ENCODE measurements around the gene MUC21.
A peak's percentile ranks its signal among the peaks of the same experiment; 100 is the strongest.

Gene MUC21

DNA sequence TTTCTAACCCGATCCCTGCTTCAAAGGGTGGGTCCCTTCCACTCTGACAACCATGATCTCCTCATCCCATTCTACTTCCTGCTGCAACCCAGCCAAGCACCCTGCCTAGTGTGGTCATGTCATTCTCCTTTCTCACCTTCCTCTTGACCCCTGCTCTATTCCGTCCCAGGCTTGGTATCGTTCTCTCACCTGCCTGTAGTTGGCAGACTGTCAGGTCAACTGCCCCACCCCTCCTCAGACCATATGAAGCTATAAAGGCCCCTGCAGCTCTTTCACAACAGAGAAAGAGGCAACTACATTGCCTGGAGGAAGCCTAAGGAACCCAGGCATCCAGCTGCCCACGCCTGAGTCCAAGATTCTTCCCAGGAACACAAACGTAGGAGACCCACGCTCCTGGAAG, at the start of gene MUC21:
Gene MUC21 (plus strand): TSS at position 280 of the 400 bp plus-strand sequence. CDS start 241 bp downstream, outside the sequence.
- no peak for DNase-seq (ENCODE audit: low read depth, low spot score)

DNA sequence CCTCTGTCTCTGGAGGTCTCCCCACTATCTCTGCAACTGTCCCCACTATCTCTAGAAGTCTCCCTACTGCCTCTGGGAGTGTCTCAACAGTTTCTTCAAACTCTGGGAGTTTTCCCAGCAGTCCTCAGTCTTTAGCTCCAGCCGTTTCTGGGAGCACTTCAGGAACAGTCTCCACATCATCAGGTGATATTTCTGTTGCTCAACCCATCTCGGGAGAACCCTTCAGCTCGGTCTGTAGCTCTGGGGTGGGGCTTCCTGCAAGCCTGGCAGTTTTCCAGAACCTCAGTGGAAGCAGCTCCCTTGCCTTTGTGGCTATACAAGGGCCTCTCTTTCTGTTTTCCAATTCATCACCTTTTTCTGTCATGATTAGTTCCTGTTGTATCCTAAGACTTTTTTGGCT, 48.5 kb upstream of the MUC21 start:
- no peak for DNase-seq (ENCODE audit: low read depth, low spot score)

DNA sequence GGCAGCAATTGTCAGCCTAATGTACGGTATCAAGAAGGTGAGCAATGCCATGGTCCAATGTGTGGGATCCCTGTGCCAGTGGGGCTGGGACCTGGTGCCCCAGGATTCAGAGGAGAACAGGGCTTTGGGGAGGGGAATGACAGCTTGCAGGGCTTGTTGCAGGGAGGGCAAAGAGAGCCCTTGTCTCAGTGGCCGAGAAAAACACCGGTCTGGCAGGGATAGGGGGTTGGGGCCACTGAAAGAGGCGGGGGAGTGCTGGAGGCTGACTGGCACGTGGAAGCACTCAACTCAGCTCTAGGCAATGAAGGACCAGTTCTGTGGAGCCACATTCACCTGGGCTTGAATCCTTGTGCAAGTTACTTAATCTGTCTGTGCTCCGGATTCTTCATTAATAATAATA, 46.3 kb upstream of the MUC21 start:
- no peak for DNase-seq (ENCODE audit: low read depth, low spot score)

DNA sequence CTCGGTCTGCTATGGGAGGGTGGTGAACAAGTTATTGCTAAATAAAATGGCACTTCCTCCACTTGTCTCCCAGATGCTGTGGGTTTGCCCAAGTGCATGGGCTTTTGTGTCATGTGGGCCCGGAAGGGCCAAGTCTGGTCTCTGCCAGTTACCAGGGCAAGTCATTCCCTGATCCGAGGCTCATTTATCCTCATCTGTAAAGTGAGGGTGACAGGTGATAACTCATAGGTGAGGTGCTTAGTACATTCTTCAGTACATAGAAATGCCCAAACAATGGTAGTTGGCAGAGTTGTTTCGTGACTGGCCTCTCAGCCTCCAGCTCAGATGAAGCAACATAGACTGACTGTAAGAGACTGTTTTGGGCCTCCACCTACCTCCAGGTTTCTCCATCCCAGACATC, 44.8 kb upstream of the MUC21 start:
- DNase-seq (ENCODE audit: low read depth, low spot score) = no peak

DNA sequence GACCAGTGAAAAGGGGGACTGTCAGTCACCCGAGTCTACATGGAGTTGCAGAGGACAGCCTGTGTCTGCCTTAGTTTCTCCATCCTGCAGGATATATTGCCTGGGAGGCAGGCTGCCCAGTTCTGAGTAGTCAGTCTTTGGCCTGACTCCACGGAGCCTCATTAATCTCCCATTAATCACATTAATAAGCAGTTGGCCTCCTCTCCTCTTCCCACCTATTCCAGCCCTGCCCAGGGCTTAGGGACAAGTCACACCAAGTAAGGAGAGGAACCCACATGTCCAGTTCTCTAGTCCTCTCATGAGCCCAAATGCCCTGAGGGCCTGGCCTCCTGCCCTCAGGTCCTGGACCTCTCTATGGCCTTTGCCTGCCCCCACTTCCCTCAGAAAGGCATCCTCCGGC, 44.0 kb upstream of the MUC21 start:
- DNase-seq (ENCODE audit: low read depth, low spot score) = no peak

DNA sequence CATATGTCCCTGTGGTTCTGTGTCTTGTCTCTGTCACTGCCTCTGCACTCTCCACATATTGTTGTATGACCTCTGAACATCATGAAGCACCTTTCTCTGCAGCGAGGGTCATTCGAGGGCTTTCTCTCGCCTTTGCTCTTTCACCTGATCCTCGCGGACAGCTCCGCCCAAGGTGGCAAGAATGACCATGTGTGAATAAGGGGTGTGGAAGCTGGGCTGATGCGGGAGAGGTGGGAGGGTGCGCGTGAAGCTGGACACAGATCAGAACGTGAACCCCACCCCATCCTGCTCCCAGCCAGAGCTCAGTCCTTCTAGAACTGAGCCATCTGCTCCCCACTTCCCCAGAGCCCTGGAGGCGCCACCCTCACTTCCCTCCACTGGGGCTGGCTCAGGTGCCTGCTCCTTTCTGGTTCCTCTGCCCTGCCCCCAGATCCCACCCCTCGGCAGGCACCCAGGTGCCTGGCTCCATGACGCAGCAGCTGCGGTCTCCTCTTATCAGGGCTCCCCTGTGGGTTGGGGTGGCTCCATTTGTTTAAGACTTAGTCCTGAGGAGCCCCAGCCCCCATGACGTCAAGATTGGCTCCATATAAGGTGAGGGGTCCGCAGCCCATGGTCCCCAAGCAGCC, 43.0 kb upstream of the MUC21 start, which contains the start of gene MUCL3:
Gene MUCL3 (plus strand): TSS at position 613 of the 626 bp plus-strand sequence. CDS start 27 bp downstream, outside the sequence.
- DNase-seq (ENCODE audit: low read depth, low spot score) = no peak

DNA sequence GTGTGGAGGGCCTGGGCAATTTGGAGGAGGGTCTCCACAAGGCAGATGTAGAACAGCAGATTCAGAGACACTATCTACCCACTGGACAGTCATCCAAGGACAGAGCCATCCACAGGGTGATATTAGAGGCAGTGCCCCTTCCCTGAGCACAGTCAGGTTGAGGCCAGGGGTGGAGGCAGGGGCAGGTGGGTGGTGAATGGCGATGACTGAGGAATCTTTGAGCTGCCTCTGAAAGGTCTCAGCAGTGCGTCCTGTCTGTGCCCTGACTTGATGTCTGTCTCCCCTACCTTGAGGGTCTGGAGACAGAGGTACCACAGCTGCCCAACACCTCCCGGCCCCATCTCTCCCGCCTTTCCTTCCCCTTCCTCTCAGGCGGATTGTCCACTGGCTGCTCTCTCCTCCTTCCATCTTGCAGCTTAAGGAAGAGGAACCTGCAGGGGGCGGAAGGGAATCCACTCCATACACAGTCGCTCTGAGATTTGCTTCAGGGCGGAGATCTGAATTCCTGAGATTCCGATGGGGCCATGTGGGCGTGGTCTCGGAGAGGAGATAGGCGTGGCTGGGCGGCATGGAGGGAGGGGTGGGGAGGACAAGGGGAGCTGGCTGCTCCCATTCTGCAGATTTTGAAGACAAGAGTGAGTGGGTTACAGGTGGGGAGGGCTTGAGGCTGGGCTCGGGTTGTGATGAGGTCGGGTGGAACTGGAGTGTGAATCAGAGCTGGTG, 41.0 kb upstream of the MUC21 start:
- DNase-seq (ENCODE audit: low read depth, low spot score) = no peak

DNA sequence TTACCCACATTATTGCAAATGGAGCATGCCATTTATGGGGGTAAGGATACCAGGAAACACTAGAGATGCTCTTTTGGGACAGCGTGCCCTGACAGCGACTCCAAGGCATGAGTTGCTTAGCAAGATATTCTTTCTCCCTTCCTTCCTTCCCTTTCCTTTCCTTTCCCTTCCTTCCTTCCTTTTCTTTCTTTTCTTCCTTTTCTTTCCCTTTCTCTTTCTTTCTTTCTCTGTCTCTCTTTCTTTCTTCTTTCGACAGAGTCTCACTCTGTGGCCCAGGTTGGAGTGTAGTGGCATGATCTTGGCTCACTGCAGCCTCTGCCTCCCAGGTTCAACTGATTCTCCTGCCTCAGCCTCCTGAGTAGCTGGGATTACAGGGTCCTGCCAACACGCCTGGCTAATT, 39.5 kb upstream of the MUC21 start:
- DNase-seq (ENCODE audit: low read depth, low spot score) = no peak

DNA sequence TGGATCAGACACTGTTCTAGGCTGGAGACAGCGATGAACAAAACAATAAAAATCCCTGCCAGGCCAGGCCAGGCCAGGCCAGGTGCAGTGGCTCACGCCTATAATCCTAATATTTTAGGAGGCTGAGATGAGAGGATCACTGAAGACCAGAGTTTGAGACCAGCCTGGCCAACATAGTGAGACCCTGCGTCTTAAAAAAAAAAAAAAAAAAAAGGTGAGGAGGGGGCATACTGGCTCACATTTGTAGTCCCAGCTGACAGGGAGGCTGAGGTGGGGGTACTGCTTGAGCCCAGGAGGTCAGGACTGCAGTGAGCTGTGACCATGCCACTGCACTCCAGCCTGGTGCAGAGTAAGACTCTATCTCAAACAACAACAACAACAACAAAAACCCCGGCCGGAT, 38.2 kb upstream of the MUC21 start:
- DNase-seq (ENCODE audit: low read depth, low spot score) = no peak

DNA sequence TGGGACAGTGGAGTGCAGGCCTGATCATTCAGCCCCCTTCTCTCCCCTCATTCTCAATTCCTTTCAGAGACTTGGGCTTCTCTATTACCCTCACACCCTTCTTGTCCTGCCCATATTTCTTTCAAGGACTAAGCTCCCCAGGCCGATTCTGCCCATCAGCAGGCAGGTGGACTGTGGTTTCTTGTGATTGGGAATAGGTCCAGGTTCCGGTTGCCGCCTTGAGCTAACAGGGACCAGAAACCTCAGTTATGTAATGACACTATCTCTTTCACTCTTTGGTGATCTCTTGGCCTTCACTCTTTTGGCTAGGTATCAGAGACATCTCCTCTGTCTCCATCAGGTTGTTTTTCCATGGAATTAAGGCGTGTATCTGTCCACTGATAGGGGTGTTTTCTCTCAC, 36.3 kb upstream of the MUC21 start:
- DNase-seq (ENCODE audit: low read depth, low spot score) = no peak

DNA sequence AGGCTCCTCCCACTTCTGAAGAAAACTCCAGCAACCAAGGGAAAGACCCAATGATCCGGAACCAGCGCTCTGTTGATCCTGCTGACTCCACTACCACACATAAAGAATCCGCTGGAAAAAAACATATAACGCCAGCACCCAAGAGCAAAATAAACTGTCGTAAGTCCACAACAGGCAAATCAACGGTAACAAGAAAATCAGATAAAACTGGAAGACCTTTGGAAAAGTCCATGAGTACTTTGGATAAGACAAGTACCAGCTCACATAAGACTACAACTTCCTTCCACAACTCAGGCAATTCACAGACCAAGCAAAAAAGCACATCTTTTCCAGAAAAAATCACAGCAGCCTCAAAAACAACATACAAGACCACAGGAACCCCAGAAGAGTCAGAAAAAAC, 34.7 kb upstream of the MUC21 start:
- DNase-seq (ENCODE audit: low read depth, low spot score) = no peak

DNA sequence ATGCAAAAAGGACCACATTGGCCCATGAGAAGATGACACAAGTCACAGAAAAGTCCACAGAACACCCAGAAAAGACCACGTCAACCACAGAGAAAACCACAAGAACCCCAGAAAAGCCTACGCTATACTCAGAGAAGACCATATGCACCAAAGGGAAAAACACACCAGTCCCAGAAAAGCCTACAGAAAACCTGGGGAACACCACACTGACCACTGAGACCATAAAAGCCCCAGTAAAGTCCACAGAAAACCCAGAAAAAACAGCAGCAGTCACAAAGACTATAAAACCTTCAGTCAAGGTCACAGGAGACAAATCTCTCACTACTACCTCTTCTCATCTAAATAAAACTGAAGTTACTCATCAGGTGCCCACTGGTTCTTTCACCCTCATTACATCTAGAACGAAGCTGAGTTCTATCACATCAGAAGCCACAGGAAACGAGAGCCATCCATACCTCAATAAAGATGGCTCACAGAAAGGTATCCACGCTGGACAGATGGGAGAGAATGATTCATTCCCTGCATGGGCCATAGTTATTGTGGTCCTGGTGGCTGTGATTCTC, 31.5 kb upstream of the MUC21 start:
- no peak for DNase-seq (ENCODE audit: low read depth, low spot score)

DNA sequence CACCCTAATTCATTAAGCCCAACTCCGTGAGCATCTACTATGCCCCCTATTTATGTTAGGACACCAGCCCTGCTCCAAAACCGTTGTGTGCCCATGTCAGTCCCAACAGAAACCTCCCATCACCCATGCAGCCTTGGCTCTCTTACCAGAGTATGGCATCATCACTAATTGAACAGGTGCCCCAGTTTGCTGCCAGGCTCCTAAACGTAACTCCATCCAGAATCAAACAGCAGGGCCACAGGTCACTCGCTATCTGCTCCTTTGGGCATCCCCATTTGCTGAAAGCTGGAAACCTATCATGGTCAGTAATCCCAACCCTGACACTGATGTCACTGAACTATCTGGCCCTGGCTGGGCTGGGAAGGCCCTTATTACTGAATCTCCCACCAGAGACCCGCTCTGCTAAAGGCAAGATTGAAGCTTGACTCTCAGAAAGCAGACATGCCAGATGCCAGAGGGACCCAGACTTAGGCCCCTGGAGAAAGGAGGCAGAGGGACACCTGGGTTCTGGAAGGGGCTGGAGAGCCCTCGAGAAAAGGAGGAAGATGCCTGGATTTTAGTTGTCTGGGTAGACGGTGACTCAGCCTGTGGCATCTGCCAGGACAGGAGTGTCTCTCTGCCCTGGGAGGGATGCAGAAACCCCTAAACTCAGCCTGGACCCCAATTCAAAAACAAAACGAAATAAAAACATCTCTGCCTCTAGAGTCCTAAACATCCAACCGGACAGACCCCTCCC, 28.7 kb upstream of the MUC21 start:
- DNase-seq (ENCODE audit: low read depth, low spot score) = no peak

DNA sequence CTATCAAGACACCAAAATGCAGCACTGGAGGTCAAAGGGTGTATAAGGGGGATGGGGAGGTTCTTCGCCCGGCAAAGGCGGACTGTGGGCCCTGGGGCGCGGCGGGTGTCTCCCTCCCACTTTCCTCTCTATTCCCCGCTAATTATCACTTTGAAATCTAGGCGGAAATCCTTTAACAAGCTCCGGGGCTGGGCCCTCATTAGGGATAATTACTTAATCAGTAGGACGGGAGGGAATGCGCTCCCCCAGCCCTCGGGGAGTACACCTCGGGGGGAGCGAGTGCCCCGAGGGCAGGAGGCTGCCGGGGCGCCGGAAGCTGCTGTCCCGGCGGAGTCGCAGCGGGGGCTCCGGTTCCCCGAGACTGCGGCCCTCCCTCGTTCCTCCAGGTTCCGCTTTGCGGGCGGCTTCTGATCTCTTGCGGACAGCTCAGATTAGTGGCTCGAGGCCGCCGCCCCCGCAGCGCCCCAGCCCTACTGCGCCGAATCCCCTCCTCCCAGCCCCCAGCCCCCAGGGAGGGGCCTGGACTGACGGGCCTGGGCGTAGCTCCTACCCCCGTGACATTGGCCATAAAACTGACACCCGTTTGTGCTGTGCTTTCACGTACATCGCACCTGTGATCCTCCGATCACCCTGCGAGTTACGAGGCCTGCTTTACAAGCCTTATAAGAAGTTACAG, 28.0 kb upstream of the MUC21 start:
- no peak for DNase-seq (ENCODE audit: low read depth, low spot score)

DNA sequence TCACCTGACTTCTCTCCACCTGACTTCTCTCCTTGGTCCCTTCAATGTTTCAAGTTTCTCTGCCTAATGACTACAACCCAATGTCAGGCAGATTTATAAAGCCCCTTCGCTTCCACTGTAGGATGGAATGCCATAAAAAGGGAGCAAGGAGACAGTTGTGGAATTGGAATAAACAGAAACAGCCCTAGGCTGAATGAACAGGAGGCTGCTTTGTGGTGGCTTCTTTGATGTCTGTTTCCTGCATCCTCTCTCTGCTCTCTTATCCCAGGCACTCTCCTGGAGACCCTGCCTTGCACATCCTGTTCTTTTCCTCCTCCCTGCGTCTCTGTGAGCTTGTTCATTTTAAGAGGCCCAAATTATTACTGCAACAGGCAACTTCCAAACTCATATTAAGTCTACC, 25.8 kb upstream of the MUC21 start:
- no peak for DNase-seq (ENCODE audit: low read depth, low spot score)

DNA sequence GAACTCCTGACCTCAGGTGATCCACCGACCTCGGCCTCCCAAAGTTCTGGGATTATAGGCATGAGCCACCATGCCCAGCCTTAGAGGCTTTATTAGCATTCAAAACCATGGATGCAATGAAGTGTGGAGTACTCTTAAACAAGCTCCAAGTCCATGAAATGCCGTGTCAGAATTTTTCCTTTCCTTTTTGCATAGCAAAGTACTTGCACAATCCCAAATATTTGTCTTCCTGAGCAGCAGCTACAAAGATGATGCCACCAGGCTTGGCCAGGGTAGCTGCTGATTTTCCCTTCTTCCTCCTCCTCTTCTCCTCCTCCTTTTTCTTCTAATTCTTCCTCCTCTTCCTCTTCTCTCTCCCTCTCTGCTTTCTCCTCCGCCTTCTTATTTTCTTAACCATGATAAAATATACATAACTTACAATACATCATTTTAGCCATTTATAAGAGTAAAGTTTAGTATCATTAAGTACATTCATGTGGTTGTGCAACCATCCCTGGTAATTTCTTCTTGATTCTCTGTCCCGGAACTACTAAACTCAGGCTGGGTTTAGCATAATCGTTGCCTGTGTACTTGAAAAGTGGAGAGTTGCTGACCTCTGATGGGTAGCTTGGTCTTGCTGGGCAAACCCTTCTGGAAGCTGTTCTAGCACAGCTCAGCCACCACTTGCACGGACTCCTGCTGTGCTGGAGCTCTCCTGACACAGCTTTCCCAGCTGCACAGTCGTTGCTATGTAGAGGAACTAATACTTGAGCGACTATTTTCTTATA, 22.4 kb upstream of the MUC21 start:
- DNase-seq (ENCODE audit: low read depth, low spot score) = peak; percentile 20

DNA sequence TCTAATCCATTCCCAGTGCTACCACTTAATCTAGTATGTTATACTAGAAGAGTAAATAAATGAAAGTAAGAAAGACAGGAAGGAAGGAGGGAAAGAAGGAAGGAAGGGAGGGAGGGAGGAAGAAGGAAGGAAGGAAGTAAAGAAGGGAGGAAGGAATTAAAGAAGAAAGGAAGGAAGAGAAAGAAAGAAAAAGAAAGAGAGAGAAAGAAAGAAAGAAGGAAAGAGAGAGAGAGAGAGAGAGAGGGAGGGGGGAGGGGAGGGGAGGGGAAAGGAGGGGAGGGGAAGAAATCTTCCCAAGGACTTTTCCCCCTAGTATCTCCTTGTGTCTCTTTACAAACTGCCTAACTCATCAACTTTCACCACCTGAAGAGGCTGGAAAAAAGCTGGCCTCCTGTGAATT, 20.8 kb upstream of the MUC21 start:
- DNase-seq (ENCODE audit: low read depth, low spot score) = no peak

DNA sequence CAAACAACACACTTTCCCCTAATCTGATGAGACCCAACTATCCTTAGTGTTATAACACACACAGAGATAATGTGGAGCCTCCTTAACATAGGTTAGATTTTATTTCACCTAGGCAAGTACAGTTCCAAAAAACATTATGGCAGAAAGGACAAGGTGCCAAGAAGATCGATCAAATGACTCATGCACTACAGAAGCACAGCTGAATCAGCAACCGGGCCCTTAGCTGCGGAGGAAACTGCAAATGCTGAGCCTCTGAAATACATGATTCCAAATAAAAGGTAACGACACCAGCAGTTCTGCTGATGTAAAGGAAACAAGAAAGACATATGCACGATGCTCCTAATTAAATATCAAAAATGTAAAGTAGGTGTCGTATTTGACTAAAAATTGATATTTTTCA, 19.9 kb upstream of the MUC21 start:
- no peak for DNase-seq (ENCODE audit: low read depth, low spot score)

DNA sequence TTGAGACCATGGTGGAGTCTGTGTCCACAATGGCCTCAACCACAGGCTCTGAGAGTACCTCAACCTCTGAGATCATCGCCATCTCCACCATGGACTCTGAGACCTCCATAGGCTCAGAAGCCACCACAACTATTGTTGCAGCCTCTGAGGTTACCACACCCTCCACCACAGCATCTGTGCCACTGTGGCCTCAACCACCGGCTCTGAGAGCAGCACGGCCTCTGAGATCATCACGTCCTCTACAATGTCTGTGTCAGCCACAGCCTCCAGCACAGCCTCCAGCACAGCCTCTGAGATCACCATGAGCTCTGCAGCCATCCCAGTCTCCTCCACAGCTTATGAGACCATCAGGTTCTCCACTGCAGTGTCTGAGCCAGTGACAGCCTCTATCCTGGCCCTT, 19.4 kb upstream of the MUC21 start:
- no peak for DNase-seq (ENCODE audit: low read depth, low spot score)

DNA sequence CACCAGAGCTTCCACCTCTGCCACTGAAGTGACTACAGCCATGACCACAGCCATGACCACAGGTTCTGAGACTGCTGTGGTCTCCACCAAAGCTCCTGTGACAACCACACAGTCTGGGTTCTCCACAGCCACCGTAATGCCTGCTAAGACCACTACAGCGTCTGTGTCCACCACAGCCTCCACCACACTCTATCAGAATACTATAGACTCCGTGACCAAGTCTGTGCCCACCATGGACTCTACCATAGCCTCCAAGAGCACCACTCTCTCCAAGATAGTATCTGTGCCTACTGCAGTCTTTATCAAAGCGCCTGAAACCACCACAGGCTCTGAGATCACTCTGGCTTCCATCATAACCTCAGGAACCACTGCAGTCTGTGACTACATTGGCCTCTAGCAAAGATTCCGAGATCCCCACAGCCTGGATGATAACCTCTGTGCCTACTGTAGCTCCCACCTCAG, 18.3 kb upstream of the MUC21 start:
- DNase-seq (ENCODE audit: low read depth, low spot score) = no peak

DNA sequence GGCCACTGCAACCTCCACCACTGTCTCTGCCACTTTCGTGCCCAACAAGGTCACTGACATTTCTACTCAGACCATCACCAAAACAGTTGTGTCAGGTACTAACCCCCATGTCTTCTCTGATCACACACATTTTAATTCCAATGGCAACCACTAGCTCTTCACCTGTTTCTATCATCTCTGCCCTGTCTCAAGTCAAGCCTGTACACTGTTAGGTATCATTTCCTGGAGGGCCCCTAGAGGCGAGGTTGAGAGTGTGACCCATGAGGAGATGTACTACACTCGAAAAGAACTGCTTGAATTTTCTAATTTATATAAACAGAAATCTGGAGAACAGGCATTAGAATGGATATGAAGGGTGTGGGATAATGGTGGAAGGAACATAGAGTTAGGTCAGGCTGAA, 17.4 kb upstream of the MUC21 start:
- no peak for DNase-seq (ENCODE audit: low read depth, low spot score)

All from brain pericyte (primary cell).